ENCODE data around the gene SLC17A7.
A peak's percentile ranks its signal among the peaks of the same experiment; 100 is the strongest.

The SLC17A7 gene

GRCh38 chr19:49433240-49433901 lies 8.0 kb downstream of the SLC17A7 start:
- Histone ChIP-seq H3K9me3 (no peaks in the 10 kb centered on the region), H3K27me3 (peaks cover 55% of the 10 kb centered on the region), H3K4me1 (no peaks in the 10 kb centered on the region), H3K4me3 (ENCODE audit: low read depth, low read length) (no peak overlapping the region), H3K36me3 (no peaks in the 10 kb centered on the region)
- DNase-seq: no peak
- no peak for TF ChIP-seq CTCF (IDR thresholded peaks at IDR 0.05; ENCODE audit: low read depth, low read length)

- H3K4me3 ChIP-seq (ENCODE audit: low read depth, low read length): no peak overlapping the region
- no peaks in the 10 kb centered on the region for H3K4me1 ChIP-seq
- H3K36me3 ChIP-seq: no peaks in the 10 kb centered on the region
- H3K27me3 ChIP-seq: peaks cover 56% of the 10 kb centered on the region
- H3K9me3 ChIP-seq: no peaks in the 10 kb centered on the region
- no peak for TF ChIP-seq CTCF (IDR thresholded peaks at IDR 0.05; ENCODE audit: low read depth, low read length)
- no peak for DNase-seq
Observed at GRCh38 chr19:49432141-49433073, 8.9 kb downstream of the SLC17A7 start.

- peak; percentile 59 for DNase-seq
- Histone ChIP-seq H3K27me3 (peaks cover 59% of the 10 kb centered on the region), H3K4me1 (no peaks in the 10 kb centered on the region), H3K9me3 (no peaks in the 10 kb centered on the region), H3K4me3 (ENCODE audit: low read depth, low read length) (no peak overlapping the region), H3K36me3 (no peaks in the 10 kb centered on the region)
- no peak for TF ChIP-seq CTCF (IDR thresholded peaks at IDR 0.05; ENCODE audit: low read depth, low read length)
Observed at GRCh38 chr19:49431330-49431749, 10.0 kb downstream of the SLC17A7 start.

GRCh38 chr19:49430678-49431329 lies 10.5 kb downstream of the SLC17A7 start:
- Histone ChIP-seq H3K27me3 (peaks cover 63% of the 10 kb centered on the region), H3K4me3 (ENCODE audit: low read depth, low read length) (no peak overlapping the region), H3K9me3 (no peaks in the 10 kb centered on the region), H3K4me1 (no peaks in the 10 kb centered on the region), H3K36me3 (no peaks in the 10 kb centered on the region)
- peak; percentile 36; the same call in 1 of the 2 replicates for TF ChIP-seq CTCF (IDR thresholded peaks at IDR 0.05; ENCODE audit: low read depth, low read length)
- DNase-seq: no peak

GRCh38 chr19:49430172-49430677 lies 11.1 kb downstream of the SLC17A7 start:
- Histone ChIP-seq H3K4me1 (no peaks in the 10 kb centered on the region), H3K4me3 (ENCODE audit: low read depth, low read length) (no peak overlapping the region), H3K9me3 (no peaks in the 10 kb centered on the region), H3K27me3 (peaks cover 69% of the 10 kb centered on the region), H3K36me3 (no peaks in the 10 kb centered on the region)
- no peak for DNase-seq
- TF ChIP-seq CTCF (IDR thresholded peaks at IDR 0.05; ENCODE audit: low read depth, low read length): no peak

Data from BE2C (cell line).